Measurements from ENCODE around the gene CFAP70.

The CFAP70 gene

GRCh38 chr10:73205081-73205480 lies 153.6 kb downstream of the CFAP70 start:
- no peak overlapping the region for H3K4me3 ChIP-seq (ENCODE audit: low read length)
- no peak for TF ChIP-seq ZNF274 (IDR thresholded peaks at IDR 0.05; ENCODE audit: low read depth, low read length)

All from GM08714 (cell line).